Measurements from ENCODE around the gene TAS1R1. TPM values are rescaled to one million over a fixed set of nuclear protein-coding genes. Genes with fewer than 3 reads are reported as not detected.

The TAS1R1 gene
- total RNA-seq, 3 donors from 2014 or later, result not detected

GRCh38 chr1:6585081-6585722 is 30.1 kb downstream of the TAS1R1 start:
- Mint-ChIP-seq H3K4me1 (ENCODE audit: low read depth) (peaks cover 33% of the 10 kb centered on the region), H3K27me3 (ENCODE audit: low read depth) (no peaks in the 10 kb centered on the region), H3K36me3 (ENCODE audit: insufficient read depth) (peaks cover 4% of the 10 kb centered on the region), H3K4me3 (no peak overlapping the region), H3K9me3 (no peaks in the 10 kb centered on the region)
- no peak for ATAC-seq
- DNase-seq, result no peak

- peaks cover 27% of the 10 kb centered on the region for H3K4me1 Mint-ChIP-seq (ENCODE audit: low read depth)
- H3K27me3 Mint-ChIP-seq (ENCODE audit: low read depth), result no peaks in the 10 kb centered on the region
- DNase-seq, result no peak
- ATAC-seq, result no peak
- H3K9me3 Mint-ChIP-seq, result no peaks in the 10 kb centered on the region
- peaks cover 4% of the 10 kb centered on the region for H3K36me3 Mint-ChIP-seq (ENCODE audit: insufficient read depth)
- no peak overlapping the region for H3K4me3 Mint-ChIP-seq
Measured at GRCh38 chr1:6585841-6586240, 30.7 kb downstream of the TAS1R1 start.

GRCh38 chr1:6586404-6586816 is 31.3 kb downstream of the TAS1R1 start:
- Mint-ChIP-seq H3K9me3 (no peaks in the 10 kb centered on the region), H3K4me3 (no peak overlapping the region), H3K4me1 (ENCODE audit: low read depth) (peaks cover 24% of the 10 kb centered on the region), H3K27me3 (ENCODE audit: low read depth) (no peaks in the 10 kb centered on the region), H3K36me3 (ENCODE audit: insufficient read depth) (peaks cover 4% of the 10 kb centered on the region)
- ATAC-seq (no peak), DNase-seq (no peak)

- H3K27me3 Mint-ChIP-seq (ENCODE audit: low read depth), result no peaks in the 10 kb centered on the region
- no peak for ATAC-seq
- peaks cover 4% of the 10 kb centered on the region for H3K36me3 Mint-ChIP-seq (ENCODE audit: insufficient read depth)
Measured at GRCh38 chr1:6587261-6588005, 32.3 kb downstream of the TAS1R1 start.

DNA sequence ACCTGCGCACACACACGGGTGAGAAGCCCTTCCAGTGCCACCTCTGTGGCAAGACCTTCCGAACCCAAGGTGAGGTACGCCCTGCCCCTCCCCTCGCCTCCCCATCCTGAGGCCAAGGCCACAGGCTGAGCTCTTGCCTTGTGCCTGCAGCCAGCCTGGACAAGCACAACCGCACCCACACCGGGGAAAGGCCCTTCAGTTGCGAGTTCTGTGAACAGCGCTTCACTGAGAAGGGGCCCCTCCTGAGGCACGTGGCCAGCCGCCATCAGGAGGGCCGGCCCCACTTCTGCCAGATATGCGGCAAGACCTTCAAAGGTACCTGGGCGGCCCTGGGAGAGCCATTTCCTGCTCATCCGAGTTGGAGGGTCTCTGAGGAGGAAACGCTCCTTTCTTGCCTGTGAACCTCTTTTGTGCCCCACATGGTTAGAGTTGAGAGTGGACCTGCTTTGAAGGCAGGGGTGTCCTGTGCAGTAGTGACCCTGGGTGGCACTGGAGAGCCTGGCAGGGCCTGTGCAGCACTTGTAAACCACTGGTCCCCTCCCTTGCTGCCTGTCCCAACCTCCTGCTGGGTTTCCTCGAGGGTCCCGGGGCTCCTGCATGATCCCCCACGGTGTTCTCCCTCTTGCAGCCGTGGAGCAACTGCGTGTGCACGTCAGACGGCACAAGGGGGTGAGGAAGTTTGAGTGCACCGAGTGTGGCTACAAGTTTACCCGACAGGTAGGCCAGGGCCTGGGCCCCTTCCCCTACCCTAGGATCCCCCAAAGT is 33.2 kb downstream of the TAS1R1 start:
- Mint-ChIP-seq H3K4me3 (no peak overlapping the region), H3K36me3 (ENCODE audit: insufficient read depth) (peaks cover 4% of the 10 kb centered on the region), H3K4me1 (ENCODE audit: low read depth) (peaks cover 12% of the 10 kb centered on the region), H3K27me3 (ENCODE audit: low read depth) (no peaks in the 10 kb centered on the region), H3K9me3 (no peaks in the 10 kb centered on the region)
- no peak for ATAC-seq
- DNase-seq, result no peak

More at GRCh38 chr1:6587261-6588005, 32.3 kb downstream of the TAS1R1 start:
- no peak for DNase-seq
- peaks cover 14% of the 10 kb centered on the region for H3K4me1 Mint-ChIP-seq (ENCODE audit: low read depth)
- no peak overlapping the region for H3K4me3 Mint-ChIP-seq
- H3K9me3 Mint-ChIP-seq, result no peaks in the 10 kb centered on the region

GRCh38 chr1:6588893-6589520 is 33.9 kb downstream of the TAS1R1 start:
- ATAC-seq, result no peak
- Mint-ChIP-seq H3K36me3 (ENCODE audit: insufficient read depth) (peaks cover 7% of the 10 kb centered on the region), H3K9me3 (no peaks in the 10 kb centered on the region), H3K4me1 (ENCODE audit: low read depth) (peaks cover 15% of the 10 kb centered on the region), H3K27me3 (ENCODE audit: low read depth) (no peaks in the 10 kb centered on the region), H3K4me3 (no peak overlapping the region)
- DNase-seq, result no peak

- peaks cover 9% of the 10 kb centered on the region for H3K4me1 Mint-ChIP-seq (ENCODE audit: low read depth)
Measured at GRCh38 chr1:6590046-6590445, 34.9 kb downstream of the TAS1R1 start.

DNA sequence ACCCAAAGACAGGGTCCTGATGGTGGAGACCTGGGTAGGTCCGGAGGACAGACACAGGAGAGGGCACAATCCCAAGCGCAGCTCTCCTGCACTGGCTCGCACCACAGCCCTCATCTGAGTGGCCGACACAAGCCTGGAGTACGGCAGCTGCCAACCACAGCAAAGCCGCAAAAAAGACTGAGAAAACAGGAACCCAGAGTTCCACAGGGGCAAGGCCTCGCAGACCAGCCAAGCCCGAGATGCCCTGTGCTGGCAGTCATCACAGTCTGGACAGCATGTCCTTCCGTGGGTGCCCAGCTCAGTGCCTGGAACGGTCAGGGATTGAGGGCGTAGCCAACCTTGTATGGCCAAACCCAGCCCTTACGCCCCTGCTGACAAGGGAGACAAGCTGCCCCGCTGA is 36.1 kb downstream of the TAS1R1 start:
- Mint-ChIP-seq H3K4me3 (no peak overlapping the region), H3K36me3 (ENCODE audit: insufficient read depth) (peaks cover 11% of the 10 kb centered on the region)
- no peak for DNase-seq

More at GRCh38 chr1:6590046-6590445, 34.9 kb downstream of the TAS1R1 start:
- H3K36me3 Mint-ChIP-seq (ENCODE audit: insufficient read depth), result peaks cover 9% of the 10 kb centered on the region
- no peaks in the 10 kb centered on the region for H3K9me3 Mint-ChIP-seq
- DNase-seq, result no peak
- H3K27me3 Mint-ChIP-seq (ENCODE audit: low read depth), result no peaks in the 10 kb centered on the region
- H3K4me3 Mint-ChIP-seq, result no peak overlapping the region
- ATAC-seq, result no peak

GRCh38 chr1:6591644-6592043 is 36.5 kb downstream of the TAS1R1 start:
- Mint-ChIP-seq H3K27me3 (ENCODE audit: low read depth) (no peaks in the 10 kb centered on the region), H3K4me1 (ENCODE audit: low read depth) (peaks cover 22% of the 10 kb centered on the region), H3K9me3 (no peaks in the 10 kb centered on the region), H3K4me3 (no peak overlapping the region), H3K36me3 (ENCODE audit: insufficient read depth) (peaks cover 15% of the 10 kb centered on the region)
- no peak for DNase-seq
- no peak for ATAC-seq

More for the DNA sequence above, 36.1 kb downstream of the TAS1R1 start:
- Mint-ChIP-seq H3K4me1 (ENCODE audit: low read depth) (peaks cover 18% of the 10 kb centered on the region), H3K9me3 (no peaks in the 10 kb centered on the region), H3K27me3 (ENCODE audit: low read depth) (no peaks in the 10 kb centered on the region)
- no peak for ATAC-seq

GRCh38 chr1:6592441-6592840 is 37.3 kb downstream of the TAS1R1 start:
- Mint-ChIP-seq H3K9me3 (no peaks in the 10 kb centered on the region), H3K4me1 (ENCODE audit: low read depth) (peaks cover 29% of the 10 kb centered on the region), H3K36me3 (ENCODE audit: insufficient read depth) (peaks cover 15% of the 10 kb centered on the region), H3K4me3 (no peak overlapping the region), H3K27me3 (ENCODE audit: low read depth) (no peaks in the 10 kb centered on the region)
- ATAC-seq (no peak), DNase-seq (no peak)

- H3K27me3 Mint-ChIP-seq (ENCODE audit: low read depth), result no peaks in the 10 kb centered on the region
Measured at GRCh38 chr1:6592865-6593593, 37.9 kb downstream of the TAS1R1 start.

DNA sequence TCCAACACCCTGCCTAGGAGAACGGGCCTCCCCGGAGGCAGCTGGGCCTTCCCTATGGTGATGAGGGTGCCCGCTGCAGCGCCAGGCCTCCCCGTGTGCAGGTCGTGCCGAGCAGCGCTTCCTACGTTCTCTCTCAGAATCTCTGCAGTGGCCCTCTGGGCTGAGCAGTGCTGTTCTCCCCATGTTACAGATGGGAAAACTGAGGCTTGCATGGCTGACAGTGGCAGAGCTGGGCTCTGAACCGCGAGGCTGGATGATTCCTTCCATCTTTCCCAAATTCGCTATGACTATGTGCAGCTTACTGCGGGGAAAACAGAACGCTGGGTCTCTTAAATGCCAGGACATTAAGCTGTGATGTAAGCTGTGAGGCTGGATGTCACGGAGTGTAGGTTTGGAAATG is 38.7 kb downstream of the TAS1R1 start:
- no peaks in the 10 kb centered on the region for H3K27me3 Mint-ChIP-seq (ENCODE audit: low read depth)
- H3K4me1 Mint-ChIP-seq (ENCODE audit: low read depth), result peaks cover 36% of the 10 kb centered on the region
- H3K4me3 Mint-ChIP-seq, result no peak overlapping the region
- ATAC-seq (no peak), DNase-seq (no peak)
- H3K9me3 Mint-ChIP-seq, result no peaks in the 10 kb centered on the region
- H3K36me3 Mint-ChIP-seq (ENCODE audit: insufficient read depth), result peaks cover 13% of the 10 kb centered on the region

More at GRCh38 chr1:6592865-6593593, 37.9 kb downstream of the TAS1R1 start:
- H3K36me3 Mint-ChIP-seq (ENCODE audit: insufficient read depth), result peaks cover 13% of the 10 kb centered on the region
- H3K4me3 Mint-ChIP-seq, result no peak overlapping the region
- no peak for ATAC-seq
- H3K9me3 Mint-ChIP-seq, result no peaks in the 10 kb centered on the region
- no peak for DNase-seq
- H3K4me1 Mint-ChIP-seq (ENCODE audit: low read depth), result peaks cover 31% of the 10 kb centered on the region

- H3K4me1 Mint-ChIP-seq (ENCODE audit: low read depth), result peaks cover 47% of the 10 kb centered on the region
- ATAC-seq, result no peak
- no peaks in the 10 kb centered on the region for H3K27me3 Mint-ChIP-seq (ENCODE audit: low read depth)
- no peaks in the 10 kb centered on the region for H3K9me3 Mint-ChIP-seq
- DNase-seq, result no peak
- H3K4me3 Mint-ChIP-seq, result no peak overlapping the region
- peaks cover 17% of the 10 kb centered on the region for H3K36me3 Mint-ChIP-seq (ENCODE audit: insufficient read depth)
Measured at GRCh38 chr1:6594977-6595740, 40.1 kb downstream of the TAS1R1 start.
